Trophoblast cell (in vitro differentiated cells and primary cell): Measurements from ENCODE around the gene AANAT.

Experiments
- DNase-seq, 2 donors: peaks; one replicate each; pipeline ENCODE4 v3.0.0-alpha.2; 2016
- H2AFZ ChIP-seq: 2 replicates; pipeline ENCODE4 v1.6.1; 2013; ENCODE audit warnings: low read length, moderate library complexity, mild to moderate bottlenecking; ENCODE audit not compliant: insufficient read depth, poor library complexity
- H2AK5ac ChIP-seq: 2 replicates; pipeline ENCODE4 v1.6.1; 2013; ENCODE audit warnings: mild to moderate bottlenecking, low read length
- H2BK120ac ChIP-seq: 2 replicates; pipeline ENCODE4 v1.6.1; 2013; ENCODE audit warnings: low read length, mild to moderate bottlenecking, moderate library complexity; ENCODE audit not compliant: insufficient read depth, poor library complexity
- H2BK12ac ChIP-seq: 2 replicates; pipeline ENCODE4 v1.6.1; 2013; ENCODE audit warnings: mild to moderate bottlenecking, low read length, moderate library complexity
- H2BK5ac ChIP-seq: 2 replicates; pipeline ENCODE4 v1.6.1; 2013; ENCODE audit warnings: low read length, low read depth, moderate library complexity, mild to moderate bottlenecking; ENCODE audit not compliant: poor library complexity
- H3K14ac ChIP-seq: 2 replicates; pipeline ENCODE4 v1.6.1; 2013; ENCODE audit warnings: mild to moderate bottlenecking, low read length
- H3K18ac ChIP-seq: 2 replicates; pipeline ENCODE4 v1.6.1; 2013; ENCODE audit warnings: mild to moderate bottlenecking, low read length
- H3K23ac ChIP-seq: 2 replicates; pipeline ENCODE4 v1.6.1; 2013; ENCODE audit warnings: low read length
- H3K27ac ChIP-seq: 2 replicates; pipeline ENCODE4 v1.5.1; 2013; ENCODE audit warnings: low read depth, mild to moderate bottlenecking, inconsistent platforms, low read length, moderate library complexity
- H3K27me3 ChIP-seq: 2 replicates; pipeline ENCODE4 v1.6.1; 2013; ENCODE audit warnings: inconsistent platforms, mild to moderate bottlenecking, low read length, moderate library complexity; ENCODE audit not compliant: insufficient read depth
- H3K36me3 ChIP-seq, 2 experiments: 1 replicate in 1 of 2; 2 replicates in 1 of 2; pipeline ENCODE4 v1.6.1; 2013; ENCODE audit warnings: low read length in 2 of 2, mild to moderate bottlenecking in 2 of 2, moderate library complexity in 1 of 2; ENCODE audit not compliant: insufficient read depth in 2 of 2, control insufficient read depth in 1 of 2
- H3K4ac ChIP-seq: 2 replicates; pipeline ENCODE4 v1.6.1; 2013; ENCODE audit warnings: low read depth, mild to moderate bottlenecking, low read length, moderate library complexity
- H3K4me1 ChIP-seq, 2 experiments: 1 replicate in 1 of 2; 2 replicates in 1 of 2; pipeline ENCODE4 v1.6.1; 2013; ENCODE audit warnings: low read length in 2 of 2, mild to moderate bottlenecking in 2 of 2, moderate library complexity in 1 of 2; ENCODE audit not compliant: insufficient read depth in 2 of 2, control insufficient read depth in 1 of 2
- H3K4me2 ChIP-seq: 2 replicates; pipeline ENCODE4 v1.6.1; 2013; ENCODE audit warnings: inconsistent platforms, mild to moderate bottlenecking, low read length, moderate library complexity
- H3K4me3 ChIP-seq: 2 replicates; pipeline ENCODE4 v1.5.1; 2013; ENCODE audit warnings: mild to moderate bottlenecking, low read depth, low read length, inconsistent platforms
- H3K79me1 ChIP-seq: one replicate; pipeline ENCODE4 v1.6.1; 2013; ENCODE audit warnings: low read length
- H3K79me2 ChIP-seq: 2 replicates; pipeline ENCODE4 v1.6.1; 2013; ENCODE audit warnings: low read length, mild to moderate bottlenecking; ENCODE audit not compliant: control insufficient read depth, insufficient read depth, poor library complexity
- H3K9ac ChIP-seq: 2 replicates; pipeline ENCODE4 v1.6.1; 2013; ENCODE audit warnings: mild to moderate bottlenecking, low read length
- H3K9me3 ChIP-seq: 2 replicates; pipeline ENCODE4 v1.6.1; 2013; ENCODE audit warnings: low read depth, mild to moderate bottlenecking, control low read depth, inconsistent platforms, low read length; ENCODE audit not compliant: insufficient read depth
- H4K12ac ChIP-seq: 2 replicates; pipeline ENCODE4 v1.6.1; 2013; ENCODE audit warnings: low read depth, mild to moderate bottlenecking, low read length, moderate library complexity
- H4K8ac ChIP-seq: 2 replicates; pipeline ENCODE4 v1.6.1; 2013; ENCODE audit warnings: low read depth, mild to moderate bottlenecking, low read length, moderate library complexity
- H4K91ac ChIP-seq: one replicate; pipeline ENCODE4 v1.6.1; 2013; ENCODE audit warnings: low read depth, mild to moderate bottlenecking, low read length, moderate library complexity
- WGBS: extraction: QIAGEN DNeasy Blood & Tissue Kit; methylation state at CpG from one replicate; pipeline ENCODE4 v1.1.7; 2013; ENCODE audit warnings: missing lambda C conversion rate; ENCODE audit not compliant: insufficient read length, insufficient coverage; ENCODE audit errors: extremely low coverage; 5-methylcytosine and 5-hydroxymethylcytosine counted together

Gene AANAT

GRCh38 chr17:76433693-76434092 is 33.7 kb upstream of the AANAT start:
- Histone ChIP-seq H2AFZ (no peak overlapping the region), H2BK120ac (no peak overlapping the region), H2BK5ac (no peak overlapping the region), H3K9ac (no peak overlapping the region), H3K27ac (no peak overlapping the region), H3K14ac (no peak overlapping the region), H3K36me3 (no peaks in the 10 kb centered on the region), H2AK5ac (no peak overlapping the region), H4K8ac (no peak overlapping the region), H3K4ac (no peak overlapping the region), H3K4me1 (no peaks in the 10 kb centered on the region), H4K12ac (no peak overlapping the region), H3K9me3 (peaks cover 5% of the 10 kb centered on the region), H3K18ac (no peak overlapping the region), H4K91ac (no peak overlapping the region), H3K4me2 (no peak overlapping the region), H3K79me2 (peaks cover 2% of the 10 kb centered on the region), H3K79me1 (no peaks in the 10 kb centered on the region), H3K27me3 (no peaks in the 10 kb centered on the region), H3K4me3 (no peak overlapping the region), H3K23ac (no peak overlapping the region), H2BK12ac (no peak overlapping the region)
- no peak for DNase-seq
- WGBS, result no CpG with 5 or more reads among the region's 9 CpGs

GRCh38 chr17:76434870-76435269 is 32.5 kb upstream of the AANAT start:
- Histone ChIP-seq H3K4me3 (no peak overlapping the region), H3K14ac (no peak overlapping the region), H3K23ac (no peak overlapping the region), H3K79me1 (no peaks in the 10 kb centered on the region), H4K12ac (no peak overlapping the region), H2BK12ac (no peak overlapping the region), H3K9ac (no peak overlapping the region), H3K4ac (no peak overlapping the region), H2AK5ac (no peak overlapping the region), H2AFZ (no peak overlapping the region), H3K4me1 (no peaks in the 10 kb centered on the region), H3K36me3 (no peaks in the 10 kb centered on the region), H3K27me3 (no peaks in the 10 kb centered on the region), H4K8ac (no peak overlapping the region), H2BK5ac (no peak overlapping the region), H2BK120ac (no peak overlapping the region), H3K4me2 (no peak overlapping the region), H3K79me2 (peaks cover 2% of the 10 kb centered on the region), H4K91ac (no peak overlapping the region), H3K18ac (no peak overlapping the region), H3K27ac (no peak overlapping the region), H3K9me3 (peaks cover 5% of the 10 kb centered on the region)
- WGBS, result no CpG with 5 or more reads among the region's 7 CpGs
- no peak for DNase-seq

GRCh38 chr17:76435751-76436150 is 31.7 kb upstream of the AANAT start:
- Histone ChIP-seq H4K12ac (no peak overlapping the region), H2BK12ac (no peak overlapping the region), H3K79me1 (no peaks in the 10 kb centered on the region), H3K9me3 (peaks cover 5% of the 10 kb centered on the region), H3K4me2 (no peak overlapping the region), H3K18ac (peak overlapping the region; percentile 17), H2BK5ac (no peak overlapping the region), H3K14ac (no peak overlapping the region), H2AFZ (no peak overlapping the region), H2AK5ac (no peak overlapping the region), H3K36me3 (no peaks in the 10 kb centered on the region), H4K8ac (no peak overlapping the region), H3K27me3 (no peaks in the 10 kb centered on the region), H3K23ac (no peak overlapping the region), H3K79me2 (peaks cover 2% of the 10 kb centered on the region), H3K27ac (no peak overlapping the region), H3K4ac (peak overlapping the region; percentile 9), H3K9ac (no peak overlapping the region), H4K91ac (no peak overlapping the region), H3K4me1 (no peaks in the 10 kb centered on the region), H3K4me3 (no peak overlapping the region), H2BK120ac (no peak overlapping the region)
- WGBS, result no CpG with 5 or more reads among the region's 11 CpGs
- no peak for DNase-seq

DNA sequence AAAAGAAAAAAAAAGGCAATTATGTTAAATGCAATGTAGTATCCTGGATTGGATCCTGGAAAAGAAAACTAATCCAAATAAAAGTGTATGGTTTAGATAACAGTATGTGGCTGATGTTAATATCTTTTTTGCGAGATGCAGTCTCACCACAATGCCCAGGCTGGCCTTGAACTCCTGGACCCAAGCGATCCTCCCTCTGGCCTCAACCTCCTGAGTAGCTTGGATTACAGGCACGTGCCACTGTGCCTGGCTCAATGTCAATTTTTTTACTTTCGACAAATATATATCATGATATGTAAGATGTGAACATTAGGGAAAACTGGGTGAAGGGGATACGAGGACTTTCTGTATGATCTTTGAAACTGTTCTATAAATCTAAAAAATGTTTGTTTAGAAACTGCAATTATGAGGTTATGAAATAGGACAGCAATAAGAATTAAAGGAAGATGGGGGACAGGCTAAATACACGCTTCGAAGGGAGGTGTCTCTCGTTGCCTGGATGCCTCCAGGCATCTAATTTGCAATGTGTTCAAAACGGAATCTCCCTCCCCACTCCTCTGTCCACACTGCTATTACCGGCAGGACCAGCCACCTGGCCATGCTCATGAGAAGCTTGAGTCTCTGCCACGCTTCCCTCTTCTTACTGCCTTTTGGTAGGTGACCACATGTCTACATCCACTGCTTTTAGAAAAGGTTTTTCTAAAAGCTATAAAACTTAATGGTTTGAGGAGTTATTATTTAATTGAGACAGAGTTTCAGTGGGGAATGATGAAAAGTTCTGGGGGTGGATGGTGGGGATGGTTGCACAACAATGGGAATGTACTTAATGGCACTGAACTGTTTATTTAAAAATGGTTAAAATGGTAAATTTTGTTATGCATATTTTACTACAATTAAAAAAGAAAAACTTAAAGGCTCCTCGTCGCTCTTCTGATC is 29.7 kb upstream of the AANAT start:
- Histone ChIP-seq H3K4me3 (no peak overlapping the region), H2BK12ac (no peak overlapping the region), H3K4ac (no peak overlapping the region), H3K9ac (no peak overlapping the region), H3K9me3 (peaks cover 5% of the 10 kb centered on the region), H3K14ac (no peak overlapping the region), H4K8ac (no peak overlapping the region), H2AFZ (no peak overlapping the region), H4K12ac (no peak overlapping the region), H3K23ac (no peak overlapping the region), H3K79me2 (peaks cover 2% of the 10 kb centered on the region), H2AK5ac (no peak overlapping the region), H3K36me3 (no peaks in the 10 kb centered on the region), H3K4me1 (peaks cover 0 to 2% of the 10 kb centered on the region in 2 experiments), H4K91ac (no peak overlapping the region), H3K79me1 (no peaks in the 10 kb centered on the region), H2BK120ac (no peak overlapping the region), H3K27ac (no peak overlapping the region), H2BK5ac (no peak overlapping the region), H3K18ac (no peak overlapping the region), H3K27me3 (no peaks in the 10 kb centered on the region), H3K4me2 (no peak overlapping the region)
- DNase-seq, result no peak
- WGBS, result no CpG with 5 or more reads among the region's 13 CpGs
